ENCODE data around the gene DGKI. TPM values are rescaled to one million over a fixed set of nuclear protein-coding genes. Genes with fewer than 3 reads are reported as not detected.
"Not testable (repeated sequence)": the region's sequence is repeated elsewhere in the genome, so short reads cannot be mapped to it uniquely, and the experiment has no call there.

DGKI gene
- total and polyA plus RNA-seq, 7 donors: under 0.01 to 0.56 (median 0.44) TPM; not detected in 2

GRCh38 chr7:137715533-137715932 is 131.2 kb downstream of the DGKI start:
- Histone ChIP-seq H3K9me3 (no peaks in the 10 kb centered on the region), H3K4me3 (no peak overlapping the region), H3K36me3 (ENCODE audit: insufficient read depth in 1 of 2, low read depth in 1 of 2) (no peaks in the 10 kb centered on the region), H3K4me1 (no peaks in the 10 kb centered on the region), H3K27me3 (ENCODE audit: insufficient read depth in 3 of 3, low read length in 2 of 3) (peaks cover 0 to 3% (median 0%) of the 10 kb centered on the region in 3 donors), H3K27ac (no peak overlapping the region)
- ATAC-seq: no peak
- TF ChIP-seq CTCF (IDR thresholded peaks at IDR 0.05): no peak
- DNase-seq: no peak
- intact Hi-C loops (cut with DNase I): no loop called here

GRCh38 chr7:137715121-137715520 is 131.7 kb downstream of the DGKI start:
- TF ChIP-seq CTCF (IDR thresholded peaks at IDR 0.05): no peak
- ATAC-seq (no peak), DNase-seq (no peak)
- H3K4me1 ChIP-seq: no peaks in the 10 kb centered on the region
- H3K36me3 ChIP-seq (ENCODE audit: insufficient read depth in 1 of 2, low read depth in 1 of 2): no peaks in the 10 kb centered on the region
- H3K9me3 ChIP-seq: no peaks in the 10 kb centered on the region
- intact Hi-C loops (cut with DNase I): no loop called here
- H3K27me3 ChIP-seq (ENCODE audit: insufficient read depth in 3 of 3, low read length in 2 of 3): peaks cover 0 to 3% (median 0%) of the 10 kb centered on the region in 3 donors
- no peak overlapping the region for H3K27ac ChIP-seq
- H3K4me3 ChIP-seq: no peak overlapping the region
- WGBS, 3 donors: 75 to 83% (median 77%) methylated on average over 3 of the region's 3 CpGs

GRCh38 chr7:137706330-137706729 is 140.4 kb downstream of the DGKI start:
- H3K27me3 ChIP-seq (ENCODE audit: insufficient read depth in 3 of 3, low read length in 2 of 3); H3K36me3 ChIP-seq (ENCODE audit: insufficient read depth in 1 of 2, low read depth in 1 of 2); DNase-seq; H3K27ac ChIP-seq; H3K4me3 ChIP-seq; intact Hi-C loops (cut with DNase I); ATAC-seq; H3K4me1 ChIP-seq: not testable (repeated sequence)
- peaks cover 14% of the 10 kb centered on the region for H3K9me3 ChIP-seq
- 94 to 96% (median 94%) methylated on average over 5 of the region's 5 CpGs for WGBS, 3 donors

- H3K36me3 ChIP-seq (ENCODE audit: insufficient read depth in 1 of 2, low read depth in 1 of 2): no peaks in the 10 kb centered on the region
- no peaks in the 10 kb centered on the region for H3K4me1 ChIP-seq
- no peak overlapping the region for H3K4me3 ChIP-seq
- intact Hi-C loops (cut with DNase I): no loop called here
- peaks cover 14% of the 10 kb centered on the region for H3K9me3 ChIP-seq
- no peak for ATAC-seq
- H3K27me3 ChIP-seq (ENCODE audit: insufficient read depth in 3 of 3, low read length in 2 of 3): no peaks in the 10 kb centered on the region
- DNase-seq: no peak
- TF ChIP-seq CTCF (IDR thresholded peaks at IDR 0.05): no peak
- no peak overlapping the region for H3K27ac ChIP-seq
- 93 to 100% (median 95%) methylated on average over 1 of the region's 1 CpG for WGBS, 3 donors
Measured at GRCh38 chr7:137704723-137705122, 142.1 kb downstream of the DGKI start.

GRCh38 chr7:137703291-137704010 is 143.3 kb downstream of the DGKI start:
- Histone ChIP-seq H3K4me3 (no peak overlapping the region), H3K4me1 (no peaks in the 10 kb centered on the region), H3K27me3 (ENCODE audit: insufficient read depth in 3 of 3, low read length in 2 of 3) (no peaks in the 10 kb centered on the region), H3K9me3 (peaks cover 14% of the 10 kb centered on the region), H3K36me3 (ENCODE audit: insufficient read depth in 1 of 2, low read depth in 1 of 2) (no peaks in the 10 kb centered on the region), H3K27ac (no peak overlapping the region)
- DNase-seq (no peak), ATAC-seq (no peak)
- intact Hi-C loops (cut with DNase I): no loop called here
- WGBS, 3 donors: 74 to 84% (median 84%) methylated on average over 3 of the region's 3 CpGs
- no peak for TF ChIP-seq CTCF (IDR thresholded peaks at IDR 0.05)
